Trophoblast cell (in vitro differentiated cells and primary cell): ENCODE data around the gene BAG1.

Source experiments
- DNase-seq, 2 donors: peaks; one replicate each; pipeline ENCODE4 v3.0.0-alpha.2; 2016
- H2AFZ ChIP-seq: 2 replicates; pipeline ENCODE4 v1.6.1; 2013; ENCODE audit warnings: low read length, moderate library complexity, mild to moderate bottlenecking; ENCODE audit not compliant: insufficient read depth, poor library complexity
- H2AK5ac ChIP-seq: 2 replicates; pipeline ENCODE4 v1.6.1; 2013; ENCODE audit warnings: mild to moderate bottlenecking, low read length
- H2BK120ac ChIP-seq: 2 replicates; pipeline ENCODE4 v1.6.1; 2013; ENCODE audit warnings: low read length, mild to moderate bottlenecking, moderate library complexity; ENCODE audit not compliant: insufficient read depth, poor library complexity
- H2BK12ac ChIP-seq: 2 replicates; pipeline ENCODE4 v1.6.1; 2013; ENCODE audit warnings: mild to moderate bottlenecking, low read length, moderate library complexity
- H2BK5ac ChIP-seq: 2 replicates; pipeline ENCODE4 v1.6.1; 2013; ENCODE audit warnings: low read length, low read depth, moderate library complexity, mild to moderate bottlenecking; ENCODE audit not compliant: poor library complexity
- H3K14ac ChIP-seq: 2 replicates; pipeline ENCODE4 v1.6.1; 2013; ENCODE audit warnings: mild to moderate bottlenecking, low read length
- H3K18ac ChIP-seq: 2 replicates; pipeline ENCODE4 v1.6.1; 2013; ENCODE audit warnings: mild to moderate bottlenecking, low read length
- H3K23ac ChIP-seq: 2 replicates; pipeline ENCODE4 v1.6.1; 2013; ENCODE audit warnings: low read length
- H3K27ac ChIP-seq: 2 replicates; pipeline ENCODE4 v1.5.1; 2013; ENCODE audit warnings: low read depth, mild to moderate bottlenecking, inconsistent platforms, low read length, moderate library complexity
- H3K27me3 ChIP-seq: 2 replicates; pipeline ENCODE4 v1.6.1; 2013; ENCODE audit warnings: inconsistent platforms, mild to moderate bottlenecking, low read length, moderate library complexity; ENCODE audit not compliant: insufficient read depth
- H3K36me3 ChIP-seq, 2 experiments: 1 replicate in 1 of 2; 2 replicates in 1 of 2; pipeline ENCODE4 v1.6.1; 2013; ENCODE audit warnings: low read length in 2 of 2, mild to moderate bottlenecking in 2 of 2, moderate library complexity in 1 of 2; ENCODE audit not compliant: insufficient read depth in 2 of 2, control insufficient read depth in 1 of 2
- H3K4ac ChIP-seq: 2 replicates; pipeline ENCODE4 v1.6.1; 2013; ENCODE audit warnings: low read depth, mild to moderate bottlenecking, low read length, moderate library complexity
- H3K4me1 ChIP-seq, 2 experiments: 1 replicate in 1 of 2; 2 replicates in 1 of 2; pipeline ENCODE4 v1.6.1; 2013; ENCODE audit warnings: low read length in 2 of 2, mild to moderate bottlenecking in 2 of 2, moderate library complexity in 1 of 2; ENCODE audit not compliant: insufficient read depth in 2 of 2, control insufficient read depth in 1 of 2
- H3K4me2 ChIP-seq: 2 replicates; pipeline ENCODE4 v1.6.1; 2013; ENCODE audit warnings: inconsistent platforms, mild to moderate bottlenecking, low read length, moderate library complexity
- H3K4me3 ChIP-seq: 2 replicates; pipeline ENCODE4 v1.5.1; 2013; ENCODE audit warnings: mild to moderate bottlenecking, low read depth, low read length, inconsistent platforms
- H3K79me1 ChIP-seq: one replicate; pipeline ENCODE4 v1.6.1; 2013; ENCODE audit warnings: low read length
- H3K79me2 ChIP-seq: 2 replicates; pipeline ENCODE4 v1.6.1; 2013; ENCODE audit warnings: low read length, mild to moderate bottlenecking; ENCODE audit not compliant: control insufficient read depth, insufficient read depth, poor library complexity
- H3K9ac ChIP-seq: 2 replicates; pipeline ENCODE4 v1.6.1; 2013; ENCODE audit warnings: mild to moderate bottlenecking, low read length
- H3K9me3 ChIP-seq: 2 replicates; pipeline ENCODE4 v1.6.1; 2013; ENCODE audit warnings: low read depth, mild to moderate bottlenecking, control low read depth, inconsistent platforms, low read length; ENCODE audit not compliant: insufficient read depth
- H4K12ac ChIP-seq: 2 replicates; pipeline ENCODE4 v1.6.1; 2013; ENCODE audit warnings: low read depth, mild to moderate bottlenecking, low read length, moderate library complexity
- H4K8ac ChIP-seq: 2 replicates; pipeline ENCODE4 v1.6.1; 2013; ENCODE audit warnings: low read depth, mild to moderate bottlenecking, low read length, moderate library complexity
- H4K91ac ChIP-seq: one replicate; pipeline ENCODE4 v1.6.1; 2013; ENCODE audit warnings: low read depth, mild to moderate bottlenecking, low read length, moderate library complexity
- whole genome bisulfite sequencing: extraction: QIAGEN DNeasy Blood & Tissue Kit; methylation state at CpG from one replicate; pipeline ENCODE4 v1.1.7; 2013; ENCODE audit warnings: missing lambda C conversion rate; ENCODE audit not compliant: insufficient read length, insufficient coverage; ENCODE audit errors: extremely low coverage; 5-methylcytosine and 5-hydroxymethylcytosine counted together

BAG1 gene

DNA sequence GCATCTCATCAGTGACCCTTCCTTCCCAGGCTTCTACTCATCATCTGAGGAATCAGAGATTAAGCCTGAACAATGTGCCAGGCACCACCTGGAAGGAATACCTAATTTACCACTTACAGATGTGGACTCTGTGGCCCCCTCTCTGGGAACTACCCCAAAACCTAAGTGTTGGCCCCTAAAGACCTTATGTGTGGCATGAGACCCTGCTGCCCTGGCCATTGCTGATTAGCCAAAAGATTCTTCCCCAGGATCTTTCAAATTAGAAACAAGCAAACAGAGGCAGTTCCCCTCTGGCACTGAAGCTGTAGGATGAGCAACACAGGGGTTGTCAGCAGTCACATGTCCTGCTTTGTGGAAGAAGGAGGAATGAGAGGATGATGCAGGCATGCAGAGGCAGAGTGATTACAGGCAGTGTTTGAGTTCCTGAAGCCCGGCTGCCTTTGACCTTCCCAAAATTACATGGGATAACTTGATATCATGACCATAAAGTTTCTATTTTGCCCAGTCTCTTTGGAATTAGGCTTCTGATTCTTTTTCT, 14.0 kb downstream of the BAG1 start:
- Histone ChIP-seq H3K4me2 (no peak overlapping the region), H3K23ac (no peak overlapping the region), H3K4me3 (no peak overlapping the region), H3K9ac (no peak overlapping the region), H2AK5ac (no peak overlapping the region), H4K91ac (no peak overlapping the region), H3K4ac (no peak overlapping the region), H3K36me3 (peaks cover 12 to 23% of the 10 kb centered on the region in 2 experiments), H2BK12ac (no peak overlapping the region), H3K27ac (no peak overlapping the region), H3K79me1 (no peaks in the 10 kb centered on the region), H3K27me3 (no peaks in the 10 kb centered on the region), H3K18ac (no peak overlapping the region), H4K12ac (no peak overlapping the region), H3K9me3 (peaks cover 3% of the 10 kb centered on the region), H2BK5ac (no peak overlapping the region), H3K79me2 (no peaks in the 10 kb centered on the region), H4K8ac (no peak overlapping the region), H3K4me1 (no peaks in the 10 kb centered on the region), H2AFZ (no peak overlapping the region), H2BK120ac (no peak overlapping the region), H3K14ac (no peak overlapping the region)
- peak; percentile 52 to 57 for DNase-seq
- no CpG with 5 or more reads among the region's 1 CpG for WGBS

DNA sequence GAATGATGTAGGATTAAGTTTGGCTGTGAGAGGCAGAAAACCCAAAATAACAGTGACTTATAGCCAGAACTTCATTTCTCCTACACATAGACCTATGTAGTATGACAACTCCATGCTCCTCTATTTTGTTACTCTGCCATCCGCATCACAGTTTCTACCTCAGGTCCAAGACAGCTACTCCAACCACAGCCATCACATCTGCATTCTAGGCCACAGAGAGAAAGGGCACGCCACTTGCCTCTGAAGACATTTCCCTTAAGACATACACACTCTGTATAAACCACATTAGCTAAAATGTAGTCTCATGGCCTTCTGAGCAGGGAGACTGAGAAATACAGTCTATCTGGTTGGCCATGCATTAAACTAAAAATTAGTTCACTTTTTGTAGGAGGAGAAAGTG, 14.5 kb downstream of the BAG1 start:
- no peak overlapping the region for H2BK120ac ChIP-seq
- no peak overlapping the region for H3K27ac ChIP-seq
- no peak overlapping the region for H3K9ac ChIP-seq
- no peak overlapping the region for H4K12ac ChIP-seq
- WGBS: no CpG with 5 or more reads among the region's 2 CpGs
- DNase-seq: no peak
- no peaks in the 10 kb centered on the region for H3K4me1 ChIP-seq
- H3K23ac ChIP-seq: no peak overlapping the region
- H3K9me3 ChIP-seq: no peaks in the 10 kb centered on the region
- H3K27me3 ChIP-seq: no peaks in the 10 kb centered on the region
- no peak overlapping the region for H3K4me2 ChIP-seq
- no peaks in the 10 kb centered on the region for H3K79me2 ChIP-seq
- H3K14ac ChIP-seq: no peak overlapping the region
- H2AFZ ChIP-seq: no peak overlapping the region
- H2BK12ac ChIP-seq: no peak overlapping the region
- no peaks in the 10 kb centered on the region for H3K79me1 ChIP-seq
- H3K4ac ChIP-seq: no peak overlapping the region
- H2BK5ac ChIP-seq: no peak overlapping the region
- peaks cover 7 to 18% of the 10 kb centered on the region in 2 experiments for H3K36me3 ChIP-seq
- H4K91ac ChIP-seq: no peak overlapping the region
- H3K18ac ChIP-seq: no peak overlapping the region
- H4K8ac ChIP-seq: no peak overlapping the region
- H2AK5ac ChIP-seq: no peak overlapping the region
- H3K4me3 ChIP-seq: no peak overlapping the region

DNA sequence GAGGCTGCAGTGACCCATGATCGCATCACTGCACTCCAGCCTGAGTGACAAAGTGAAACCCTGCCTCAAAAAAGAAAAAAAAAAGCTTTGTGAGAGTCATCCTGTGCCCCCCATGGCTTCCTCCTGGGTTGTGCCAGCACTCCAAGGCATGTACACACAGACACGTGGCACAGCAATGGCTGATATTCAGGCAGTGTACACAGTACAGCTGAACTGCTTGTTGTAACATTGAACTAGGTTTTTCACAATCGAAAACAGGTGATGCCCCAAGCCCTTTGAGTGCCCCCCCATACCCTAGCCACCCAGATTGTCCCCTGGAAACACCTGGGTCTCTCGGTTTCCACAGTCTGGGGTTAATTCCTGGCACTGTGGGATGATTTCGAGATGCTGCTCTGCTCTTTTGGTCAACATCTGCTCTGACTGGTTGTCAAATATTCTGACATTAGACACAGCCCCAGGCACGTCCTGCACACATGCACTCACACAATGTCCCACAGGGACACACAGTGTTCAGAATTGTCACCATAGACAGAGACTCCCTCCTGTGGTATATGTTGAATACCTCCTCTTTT, 15.3 kb downstream of the BAG1 start:
- H3K9ac ChIP-seq: no peak overlapping the region
- WGBS: no CpG with 5 or more reads among the region's 6 CpGs

DNA sequence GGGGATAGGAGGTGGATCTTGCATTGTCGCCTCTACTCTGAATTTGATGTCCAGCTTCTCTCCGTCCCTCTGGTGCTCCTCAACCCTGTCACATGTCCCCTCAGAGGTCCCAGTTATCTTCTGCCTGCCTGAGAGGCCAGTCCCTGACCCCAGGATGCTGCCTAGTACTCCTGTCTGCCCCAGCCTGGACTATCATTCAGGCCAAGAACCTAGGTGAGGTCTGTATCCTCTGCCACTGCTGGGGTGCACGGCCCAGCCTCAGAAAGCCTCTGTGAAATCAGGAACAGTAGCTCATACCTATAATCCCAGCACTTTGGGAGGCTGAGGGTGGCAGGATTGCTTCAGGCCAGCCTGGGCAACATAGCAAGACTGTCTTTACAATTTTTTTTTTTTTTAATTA, 15.9 kb downstream of the BAG1 start:
- Histone ChIP-seq H2BK12ac (no peak overlapping the region), H3K9ac (no peak overlapping the region), H3K9me3 (no peaks in the 10 kb centered on the region), H3K36me3 (peaks cover 4 to 10% of the 10 kb centered on the region in 2 experiments), H3K4me2 (no peak overlapping the region), H3K27ac (no peak overlapping the region), H2BK120ac (no peak overlapping the region), H3K79me2 (no peaks in the 10 kb centered on the region), H3K4ac (no peak overlapping the region), H3K79me1 (no peaks in the 10 kb centered on the region), H2AFZ (no peak overlapping the region), H3K4me1 (no peaks in the 10 kb centered on the region), H3K23ac (no peak overlapping the region), H3K18ac (no peak overlapping the region), H4K12ac (no peak overlapping the region), H3K27me3 (no peaks in the 10 kb centered on the region), H2BK5ac (no peak overlapping the region), H4K8ac (no peak overlapping the region), H2AK5ac (no peak overlapping the region), H4K91ac (no peak overlapping the region), H3K4me3 (no peak overlapping the region), H3K14ac (no peak overlapping the region)
- no CpG with 5 or more reads among the region's 3 CpGs for WGBS
- DNase-seq: no peak

More for the DNA sequence above, 15.3 kb downstream of the BAG1 start:
- Histone ChIP-seq H2BK12ac (no peak overlapping the region), H3K14ac (no peak overlapping the region), H2AK5ac (no peak overlapping the region), H3K4me1 (no peaks in the 10 kb centered on the region), H2BK5ac (no peak overlapping the region), H3K4ac (no peak overlapping the region), H3K27ac (no peak overlapping the region), H3K4me2 (no peak overlapping the region), H4K8ac (no peak overlapping the region), H2AFZ (no peak overlapping the region), H3K9me3 (no peaks in the 10 kb centered on the region), H3K4me3 (no peak overlapping the region), H3K36me3 (peaks cover 4 to 10% of the 10 kb centered on the region in 2 experiments), H3K18ac (no peak overlapping the region), H3K79me2 (no peaks in the 10 kb centered on the region), H4K12ac (no peak overlapping the region), H3K27me3 (no peaks in the 10 kb centered on the region), H3K23ac (no peak overlapping the region), H3K79me1 (no peaks in the 10 kb centered on the region), H2BK120ac (no peak overlapping the region), H4K91ac (no peak overlapping the region)
- no peak for DNase-seq
